ENCODE measurements around the gene AOC1. TPM values are rescaled to one million over a fixed set of nuclear protein-coding genes. Genes with fewer than 3 reads are reported as not detected.

Gene AOC1, protein sequence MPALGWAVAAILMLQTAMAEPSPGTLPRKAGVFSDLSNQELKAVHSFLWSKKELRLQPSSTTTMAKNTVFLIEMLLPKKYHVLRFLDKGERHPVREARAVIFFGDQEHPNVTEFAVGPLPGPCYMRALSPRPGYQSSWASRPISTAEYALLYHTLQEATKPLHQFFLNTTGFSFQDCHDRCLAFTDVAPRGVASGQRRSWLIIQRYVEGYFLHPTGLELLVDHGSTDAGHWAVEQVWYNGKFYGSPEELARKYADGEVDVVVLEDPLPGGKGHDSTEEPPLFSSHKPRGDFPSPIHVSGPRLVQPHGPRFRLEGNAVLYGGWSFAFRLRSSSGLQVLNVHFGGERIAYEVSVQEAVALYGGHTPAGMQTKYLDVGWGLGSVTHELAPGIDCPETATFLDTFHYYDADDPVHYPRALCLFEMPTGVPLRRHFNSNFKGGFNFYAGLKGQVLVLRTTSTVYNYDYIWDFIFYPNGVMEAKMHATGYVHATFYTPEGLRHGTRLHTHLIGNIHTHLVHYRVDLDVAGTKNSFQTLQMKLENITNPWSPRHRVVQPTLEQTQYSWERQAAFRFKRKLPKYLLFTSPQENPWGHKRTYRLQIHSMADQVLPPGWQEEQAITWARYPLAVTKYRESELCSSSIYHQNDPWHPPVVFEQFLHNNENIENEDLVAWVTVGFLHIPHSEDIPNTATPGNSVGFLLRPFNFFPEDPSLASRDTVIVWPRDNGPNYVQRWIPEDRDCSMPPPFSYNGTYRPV
- not detected for total RNA-seq (2021; fragmentation: NEBNext Ultra II Directional; extraction: Animal tissue kit (Norgen Biotek cat#: 25700))
- long read RNA-seq, result 0 reads

DNA sequence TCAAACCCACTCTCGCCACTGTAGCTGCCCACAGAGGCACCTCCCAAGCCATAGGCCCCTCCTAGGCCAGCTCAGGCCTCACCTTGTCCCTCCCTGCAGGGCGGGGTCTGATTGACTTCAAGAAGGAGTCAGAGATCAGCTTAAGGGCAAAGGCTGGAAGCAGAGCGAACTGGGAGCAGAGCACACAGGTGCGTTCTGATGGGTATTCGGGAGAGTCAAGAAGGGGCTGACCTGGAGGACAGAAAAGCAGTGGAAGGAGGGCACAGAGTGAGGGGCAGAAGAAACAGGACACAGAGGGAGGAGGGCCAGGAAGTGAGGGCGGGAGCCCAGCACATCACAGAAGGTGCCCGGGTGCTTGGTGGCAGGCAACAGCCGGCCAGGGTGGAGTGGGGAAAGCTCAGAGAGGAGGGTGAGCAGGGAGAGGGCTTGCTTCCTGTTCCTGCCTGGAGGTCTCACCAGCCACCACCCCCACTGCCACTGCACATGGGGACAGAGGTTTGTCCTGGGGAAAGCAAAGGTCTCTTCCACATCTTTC lies at the start of gene AOC1:
Gene AOC1, plus strand, starts transcription at position 147 of the 535 bp plus-strand sequence. CDS start 3,954 bp downstream, outside the sequence.
- Mint-ChIP-seq H3K27me3 (ENCODE audit: insufficient read depth) (peaks cover 13% of the 10 kb centered on the region), H3K9me3 (no peaks in the 10 kb centered on the region), H3K36me3 (ENCODE audit: low read depth) (no peaks in the 10 kb centered on the region), H3K4me3 (no peak within 1 kb of the TSS), H3K4me1 (ENCODE audit: low read depth) (no peaks in the 10 kb centered on the region), H3K27ac (no peak within 1 kb of the TSS)
- no peak for DNase-seq
- TF ChIP-seq, protein P1, sequence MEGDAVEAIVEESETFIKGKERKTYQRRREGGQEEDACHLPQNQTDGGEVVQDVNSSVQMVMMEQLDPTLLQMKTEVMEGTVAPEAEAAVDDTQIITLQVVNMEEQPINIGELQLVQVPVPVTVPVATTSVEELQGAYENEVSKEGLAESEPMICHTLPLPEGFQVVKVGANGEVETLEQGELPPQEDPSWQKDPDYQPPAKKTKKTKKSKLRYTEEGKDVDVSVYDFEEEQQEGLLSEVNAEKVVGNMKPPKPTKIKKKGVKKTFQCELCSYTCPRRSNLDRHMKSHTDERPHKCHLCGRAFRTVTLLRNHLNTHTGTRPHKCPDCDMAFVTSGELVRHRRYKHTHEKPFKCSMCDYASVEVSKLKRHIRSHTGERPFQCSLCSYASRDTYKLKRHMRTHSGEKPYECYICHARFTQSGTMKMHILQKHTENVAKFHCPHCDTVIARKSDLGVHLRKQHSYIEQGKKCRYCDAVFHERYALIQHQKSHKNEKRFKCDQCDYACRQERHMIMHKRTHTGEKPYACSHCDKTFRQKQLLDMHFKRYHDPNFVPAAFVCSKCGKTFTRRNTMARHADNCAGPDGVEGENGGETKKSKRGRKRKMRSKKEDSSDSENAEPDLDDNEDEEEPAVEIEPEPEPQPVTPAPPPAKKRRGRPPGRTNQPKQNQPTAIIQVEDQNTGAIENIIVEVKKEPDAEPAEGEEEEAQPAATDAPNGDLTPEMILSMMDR (IDR thresholded peaks at IDR 0.05), result no peak

- TF ChIP-seq, protein P1 (IDR thresholded peaks at IDR 0.05), result no peak
- peaks cover 10% of the 10 kb centered on the region for H3K27me3 Mint-ChIP-seq (ENCODE audit: insufficient read depth)
- H3K27ac Mint-ChIP-seq, result no peak overlapping the region
- no peaks in the 10 kb centered on the region for H3K36me3 Mint-ChIP-seq (ENCODE audit: low read depth)
- no peak for DNase-seq
- H3K4me1 Mint-ChIP-seq (ENCODE audit: low read depth), result no peaks in the 10 kb centered on the region
- no peak overlapping the region for H3K4me3 Mint-ChIP-seq
- no peaks in the 10 kb centered on the region; the same call in 1 of the 2 replicates for H3K9me3 Mint-ChIP-seq
These were observed 49.0 kb upstream of the AOC1 start for GRCh38 chr7:150803161-150803860.

DNA sequence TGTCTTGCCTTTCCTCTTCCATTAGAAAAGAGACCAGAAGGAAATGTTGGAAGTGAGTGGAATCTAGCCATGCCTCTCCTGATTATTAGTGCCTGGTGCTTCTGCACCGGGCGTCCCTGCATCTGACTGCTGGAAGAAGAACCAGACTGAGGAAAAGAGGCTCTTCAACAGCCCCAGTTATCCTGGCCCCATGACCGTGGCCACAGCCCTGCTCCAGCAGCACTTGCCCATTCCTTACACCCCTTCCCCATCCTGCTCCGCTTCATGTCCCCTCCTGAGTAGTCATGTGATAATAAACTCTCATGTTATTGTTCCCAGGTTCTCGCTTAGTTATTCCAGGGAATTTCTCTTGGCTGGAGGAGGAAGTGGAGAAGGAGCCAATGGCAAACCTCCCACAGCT lies 47.5 kb upstream of the AOC1 start:
- TF ChIP-seq, protein P1 (IDR thresholded peaks at IDR 0.05), result no peak
- Mint-ChIP-seq H3K27me3 (ENCODE audit: insufficient read depth) (peaks cover 6% of the 10 kb centered on the region), H3K4me1 (ENCODE audit: low read depth) (no peaks in the 10 kb centered on the region), H3K36me3 (ENCODE audit: low read depth) (no peaks in the 10 kb centered on the region), H3K27ac (no peak overlapping the region), H3K9me3 (no peaks in the 10 kb centered on the region; the same call in 1 of the 2 replicates), H3K4me3 (no peak overlapping the region)
- DNase-seq, result no peak

DNA sequence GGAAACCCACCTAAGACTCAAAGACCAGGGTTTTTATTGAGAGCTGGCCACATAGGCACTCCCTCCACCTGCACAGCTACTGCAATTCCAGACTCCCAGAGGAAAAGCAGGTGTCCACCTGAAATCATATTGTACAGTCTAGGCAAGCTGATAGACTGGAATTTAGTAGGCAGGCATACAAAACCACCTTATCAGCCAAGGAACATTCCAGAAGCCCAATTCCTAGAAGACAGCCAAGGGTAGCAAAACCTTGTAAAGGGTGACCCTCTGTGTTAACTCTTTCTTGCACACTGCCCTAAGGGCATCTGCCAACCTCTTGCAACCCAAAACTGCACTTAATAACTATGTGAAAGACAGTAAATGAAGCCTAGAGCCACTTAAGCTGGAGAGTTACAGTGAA lies 46.5 kb upstream of the AOC1 start:
- H3K4me3 Mint-ChIP-seq, result no peak overlapping the region
- H3K9me3 Mint-ChIP-seq, result no peaks in the 10 kb centered on the region; the same call in 1 of the 2 replicates
- H3K27ac Mint-ChIP-seq, result no peak overlapping the region
- no peak for DNase-seq
- no peaks in the 10 kb centered on the region for H3K36me3 Mint-ChIP-seq (ENCODE audit: low read depth)
- peaks cover 6% of the 10 kb centered on the region for H3K27me3 Mint-ChIP-seq (ENCODE audit: insufficient read depth)
- H3K4me1 Mint-ChIP-seq (ENCODE audit: low read depth), result no peaks in the 10 kb centered on the region
- TF ChIP-seq, protein P1 (IDR thresholded peaks at IDR 0.05), result no peak

- Mint-ChIP-seq H3K27me3 (ENCODE audit: insufficient read depth) (peaks cover 6% of the 10 kb centered on the region), H3K9me3 (no peaks in the 10 kb centered on the region; the same call in 1 of the 2 replicates), H3K4me1 (ENCODE audit: low read depth) (no peaks in the 10 kb centered on the region), H3K27ac (no peak overlapping the region), H3K36me3 (ENCODE audit: low read depth) (no peaks in the 10 kb centered on the region), H3K4me3 (no peak overlapping the region)
- DNase-seq, result no peak
- TF ChIP-seq, protein P1 (IDR thresholded peaks at IDR 0.05), result no peak
These were observed 45.9 kb upstream of the AOC1 start for GRCh38 chr7:150806454-150806853.
